NCI-H2107 (cell line): ENCODE data around the gene ETNPPL.

Source experiments
- DNase-seq: peaks from one replicate; lab custom pipeline; 2025; lab: John Stamatoyannopoulos, UW

The ETNPPL gene

DNA sequence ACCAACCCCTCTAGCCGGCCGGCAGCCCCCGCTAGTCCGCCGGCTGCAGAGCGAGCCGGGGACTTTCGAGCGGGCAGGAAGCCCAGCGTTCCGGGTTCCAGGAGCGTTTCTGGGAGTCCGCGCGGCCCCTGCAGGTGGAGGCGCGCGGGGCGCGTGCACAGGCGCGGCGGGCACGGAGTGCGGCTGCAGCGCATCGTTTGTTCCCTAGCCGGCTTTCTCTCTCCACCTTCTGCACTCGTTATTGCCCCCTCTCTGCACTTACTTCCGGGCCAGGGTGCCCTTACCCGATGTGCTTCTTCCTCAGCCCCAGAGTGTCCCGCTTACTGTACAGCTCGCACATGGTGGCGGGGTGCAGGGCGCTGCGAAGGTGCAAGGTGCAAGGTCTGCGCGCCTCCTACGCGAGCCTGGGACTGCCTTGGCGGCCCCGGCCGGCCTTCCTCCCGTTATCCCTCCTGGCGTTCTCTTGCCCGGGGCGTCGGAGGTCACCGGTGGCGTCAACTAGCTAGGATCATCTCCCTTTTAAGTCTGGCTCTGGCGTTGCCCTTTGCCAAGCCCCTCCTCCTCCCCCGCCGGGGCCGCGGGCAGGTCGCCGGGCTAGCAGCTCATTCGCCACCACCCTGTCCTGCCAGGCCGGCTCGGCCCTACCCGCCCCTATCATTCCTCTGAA lies at the start of gene ETNPPL:
Gene ETNPPL, minus strand, starts transcription at position 495 of the 667 bp plus-strand sequence. Its CDS starts 155 bp downstream, at position 340.
- no peak for DNase-seq

DNA sequence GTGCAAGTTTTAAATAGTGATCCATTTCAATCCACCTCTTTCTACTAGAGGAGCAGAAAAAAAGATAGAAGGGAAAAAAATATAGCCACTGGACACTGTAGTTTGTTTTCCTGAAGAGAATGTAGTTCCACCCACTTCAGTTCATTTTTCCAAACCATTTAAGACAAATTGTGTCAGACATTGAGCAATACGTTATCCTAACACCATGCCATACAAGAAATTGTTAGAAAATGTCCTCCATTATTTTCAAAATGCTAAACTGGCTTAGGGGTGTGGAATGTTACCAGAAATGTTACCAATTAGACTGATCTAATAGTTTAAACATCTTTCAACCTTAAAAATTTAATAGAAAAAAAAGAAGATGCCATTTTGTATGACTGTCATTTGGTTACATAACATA lies 48.6 kb upstream of the ETNPPL start:
- DNase-seq = no peak

DNA sequence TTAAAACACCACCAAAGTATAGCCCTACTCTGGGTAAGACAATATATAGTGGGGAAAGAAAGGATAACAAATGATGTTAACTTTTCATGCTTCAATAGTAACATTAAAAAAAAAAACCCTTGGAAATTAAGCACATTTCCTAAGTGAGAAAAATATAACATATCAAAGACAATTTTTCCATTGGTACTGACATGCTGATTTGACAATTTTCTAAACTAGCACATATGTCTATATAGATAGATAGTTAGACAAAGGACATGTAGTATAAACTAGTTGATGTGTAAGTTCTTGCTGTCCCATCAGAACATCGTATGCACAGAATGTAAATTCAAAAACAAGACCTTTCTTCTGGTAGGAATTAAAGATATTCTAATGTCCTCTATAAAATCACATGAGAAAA lies 47.2 kb upstream of the ETNPPL start:
- no peak for DNase-seq

DNA sequence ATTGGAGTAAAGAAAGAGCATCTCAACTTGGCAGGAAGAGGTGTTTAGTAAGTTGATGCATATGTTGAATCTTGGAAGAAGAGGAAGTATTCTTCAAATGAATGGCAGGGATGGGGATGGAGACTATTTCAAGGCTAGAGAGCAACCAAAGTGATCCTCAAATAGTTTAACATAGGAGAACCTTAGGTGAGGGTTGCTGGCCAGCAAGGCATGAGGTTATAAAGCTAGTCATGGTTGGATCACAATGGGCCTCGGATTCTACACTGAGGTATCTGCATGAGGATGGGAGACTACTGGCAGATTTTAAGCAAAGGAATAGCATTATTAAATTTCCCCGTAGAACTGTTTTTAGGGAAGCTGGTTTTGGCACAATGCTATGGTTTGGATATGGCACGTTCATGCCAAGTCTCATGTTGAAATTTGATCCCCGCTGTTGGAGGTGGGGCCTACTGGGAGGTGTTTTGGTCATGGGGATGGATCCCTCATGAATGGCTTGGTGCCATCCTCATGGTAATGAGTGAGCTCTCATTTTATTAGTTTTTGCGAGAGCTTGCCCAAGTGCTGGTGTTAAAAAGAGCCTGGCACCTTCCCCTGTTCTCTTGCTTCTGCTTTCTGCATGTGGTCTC lies 41.9 kb upstream of the ETNPPL start:
- DNase-seq = no peak

DNA sequence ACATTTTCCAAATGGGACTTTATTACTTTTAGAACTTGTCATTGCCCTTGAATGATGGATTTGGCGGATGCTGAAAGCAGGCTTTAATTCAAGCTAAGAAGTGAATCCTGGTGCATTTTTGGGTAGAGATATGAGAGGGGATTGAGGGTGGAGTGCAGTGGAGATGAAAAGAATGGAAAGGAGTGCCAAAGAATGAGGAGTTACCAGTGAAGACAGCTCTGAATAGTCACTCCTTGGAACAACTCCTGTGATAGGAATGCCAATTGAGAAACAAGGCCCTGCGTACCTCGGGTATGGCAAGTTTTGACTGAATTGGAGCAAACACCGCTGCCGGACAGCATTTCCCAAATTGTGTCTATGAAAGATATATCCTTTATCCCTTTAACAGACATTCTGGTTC lies 36.5 kb upstream of the ETNPPL start:
- no peak for DNase-seq

DNA sequence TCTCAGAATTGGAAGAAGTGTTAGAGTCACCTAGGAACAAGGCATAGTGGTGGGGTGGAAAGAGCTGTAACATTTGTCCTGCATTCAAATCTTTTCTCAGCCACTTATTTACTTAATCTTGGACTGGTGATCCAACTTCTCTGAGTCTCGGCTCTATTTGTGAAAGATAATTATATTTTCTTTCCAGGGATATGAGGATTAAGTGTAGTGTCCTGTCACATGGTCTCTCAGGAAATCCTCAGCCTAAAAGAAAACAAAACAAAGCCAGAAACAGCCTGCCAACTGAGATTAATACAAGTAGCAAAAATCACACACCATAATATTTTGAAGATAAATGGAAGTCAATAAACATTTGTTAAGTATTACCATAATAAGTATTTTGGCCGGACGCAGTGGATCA lies 33.3 kb upstream of the ETNPPL start:
- DNase-seq = no peak

DNA sequence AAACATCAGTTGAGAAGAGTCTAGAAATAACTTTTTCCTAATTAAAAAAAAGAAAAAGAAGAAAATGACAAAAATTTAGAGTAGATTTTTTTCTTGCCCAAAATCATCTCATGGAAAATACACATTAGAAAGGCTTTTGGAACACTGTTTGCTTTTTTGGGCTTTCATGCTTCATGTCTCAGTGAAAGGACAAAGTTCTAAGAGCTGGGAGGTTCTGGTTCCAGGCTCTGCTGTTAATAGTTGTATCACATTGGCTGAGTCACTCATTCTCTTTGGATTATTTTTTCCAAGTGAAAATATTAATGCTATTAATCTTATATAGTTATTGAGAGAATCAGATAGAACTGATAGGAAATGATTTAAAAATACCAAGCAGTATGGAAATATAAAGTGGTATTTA lies 32.9 kb upstream of the ETNPPL start:
- no peak for DNase-seq

DNA sequence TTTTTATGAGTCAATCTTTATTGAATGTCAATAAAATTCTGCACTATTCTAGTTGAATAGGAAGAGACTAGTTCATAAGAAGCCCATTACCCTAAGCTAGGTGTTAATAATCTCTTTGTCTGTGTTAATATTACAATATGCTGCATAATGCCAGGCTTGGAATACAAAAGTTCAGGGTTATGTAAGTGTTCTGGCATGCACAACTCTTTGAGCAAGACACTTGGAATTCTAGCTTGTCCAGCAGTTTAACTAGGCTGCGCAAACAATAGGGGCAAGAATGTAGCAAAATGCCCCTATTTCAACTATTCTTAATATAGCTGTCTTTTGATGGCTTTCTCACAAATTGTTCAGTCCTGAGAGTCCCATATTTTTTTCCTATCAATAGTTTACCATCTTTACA lies 31.3 kb upstream of the ETNPPL start:
- no peak for DNase-seq

DNA sequence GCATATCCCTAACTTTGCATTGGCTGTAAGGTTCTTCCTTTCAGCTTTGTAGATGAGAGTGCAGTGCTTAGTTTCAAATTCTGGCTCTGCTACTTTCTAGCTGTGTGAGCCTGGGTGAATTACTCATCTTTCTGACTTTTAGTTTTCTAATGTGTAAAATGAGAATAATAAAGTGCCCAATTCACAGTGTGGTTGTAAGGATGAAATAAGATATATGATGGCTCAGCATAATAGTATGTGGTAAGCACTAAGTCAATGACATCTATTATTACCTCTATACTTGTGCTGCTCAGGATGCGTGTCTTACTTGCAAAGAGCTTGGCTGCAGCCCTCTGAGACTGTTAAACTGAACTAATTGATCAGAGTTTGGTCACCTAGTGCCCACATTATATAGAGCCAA lies 30.6 kb upstream of the ETNPPL start:
- DNase-seq = no peak

DNA sequence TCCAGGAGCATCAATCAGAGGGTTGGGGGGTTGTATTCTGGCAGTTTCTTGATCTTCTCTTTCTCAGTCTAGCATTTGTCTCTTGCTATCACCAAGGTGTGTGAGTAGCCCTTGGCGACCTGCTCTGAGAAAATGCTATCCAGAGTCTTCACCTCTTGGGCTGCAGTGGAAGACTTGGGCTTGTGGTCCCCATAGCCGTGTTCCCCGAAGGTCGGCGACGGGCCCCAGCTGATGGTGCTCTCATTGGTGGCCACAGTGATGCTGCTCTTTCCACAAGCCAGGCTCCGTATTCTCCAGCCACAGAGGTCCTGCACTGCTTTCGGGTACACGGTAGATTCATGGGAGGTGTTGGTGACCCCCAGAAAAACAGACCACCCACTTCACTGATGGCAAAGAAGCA lies 25.9 kb upstream of the ETNPPL start:
- DNase-seq = no peak

DNA sequence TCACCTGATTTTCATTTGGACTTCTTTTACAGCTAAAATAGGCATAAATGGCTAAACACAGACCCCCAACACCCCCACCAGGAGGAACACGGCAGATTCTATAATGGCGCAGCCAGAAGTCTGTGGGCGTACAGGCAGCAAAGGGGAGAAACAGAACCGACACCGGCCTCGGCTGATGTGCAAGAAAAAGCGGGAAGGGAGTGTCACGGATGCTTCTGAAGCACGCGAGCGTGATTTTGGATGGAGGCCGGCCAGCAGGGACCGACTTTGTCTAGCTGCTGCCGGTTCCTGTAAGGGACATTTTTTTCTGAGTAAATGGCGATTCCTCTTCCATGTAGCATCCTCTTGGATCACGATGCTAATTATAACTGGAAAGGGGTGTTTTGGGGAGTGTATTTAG lies 24.9 kb upstream of the ETNPPL start:
- no peak for DNase-seq

DNA sequence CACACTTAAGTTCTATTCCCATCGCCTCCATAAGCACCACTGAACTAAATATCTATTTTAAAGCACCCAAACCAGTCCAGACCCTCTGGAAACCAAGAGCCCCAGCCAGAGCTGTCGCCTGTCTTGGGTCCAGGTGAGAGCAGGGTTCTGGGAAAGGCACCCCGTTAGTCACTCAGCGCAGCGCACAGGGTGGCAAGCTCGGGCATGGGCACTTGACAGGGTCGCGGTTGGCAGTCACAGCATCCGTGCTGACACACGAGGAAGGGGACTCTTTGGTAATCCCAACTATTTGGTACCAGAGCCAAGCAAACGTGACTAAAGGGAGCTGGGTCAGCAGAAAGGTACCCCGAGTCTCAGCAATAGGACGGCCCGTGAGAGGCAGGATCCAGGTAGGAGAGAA lies 24.3 kb upstream of the ETNPPL start:
- DNase-seq = no peak

DNA sequence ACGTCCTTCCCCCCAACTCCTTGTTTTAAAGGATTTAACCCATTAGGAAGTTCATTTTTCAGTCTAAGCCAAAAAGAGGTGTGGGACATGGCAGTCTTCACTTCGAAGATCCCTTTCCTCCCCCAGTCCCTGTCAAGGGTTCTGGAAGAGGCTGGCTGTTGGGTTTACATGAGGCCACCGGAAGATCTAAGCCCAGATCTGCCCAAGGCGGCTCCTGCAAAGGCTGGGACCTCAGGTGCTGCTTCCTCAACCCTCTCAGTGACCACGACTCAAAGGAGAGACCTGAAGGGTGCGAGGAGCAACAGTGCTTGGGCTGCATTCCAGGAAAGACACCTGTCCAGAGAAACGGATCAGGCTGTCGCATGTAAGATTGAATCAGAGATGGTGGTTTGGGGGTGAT lies 23.5 kb upstream of the ETNPPL start:
- no peak for DNase-seq

DNA sequence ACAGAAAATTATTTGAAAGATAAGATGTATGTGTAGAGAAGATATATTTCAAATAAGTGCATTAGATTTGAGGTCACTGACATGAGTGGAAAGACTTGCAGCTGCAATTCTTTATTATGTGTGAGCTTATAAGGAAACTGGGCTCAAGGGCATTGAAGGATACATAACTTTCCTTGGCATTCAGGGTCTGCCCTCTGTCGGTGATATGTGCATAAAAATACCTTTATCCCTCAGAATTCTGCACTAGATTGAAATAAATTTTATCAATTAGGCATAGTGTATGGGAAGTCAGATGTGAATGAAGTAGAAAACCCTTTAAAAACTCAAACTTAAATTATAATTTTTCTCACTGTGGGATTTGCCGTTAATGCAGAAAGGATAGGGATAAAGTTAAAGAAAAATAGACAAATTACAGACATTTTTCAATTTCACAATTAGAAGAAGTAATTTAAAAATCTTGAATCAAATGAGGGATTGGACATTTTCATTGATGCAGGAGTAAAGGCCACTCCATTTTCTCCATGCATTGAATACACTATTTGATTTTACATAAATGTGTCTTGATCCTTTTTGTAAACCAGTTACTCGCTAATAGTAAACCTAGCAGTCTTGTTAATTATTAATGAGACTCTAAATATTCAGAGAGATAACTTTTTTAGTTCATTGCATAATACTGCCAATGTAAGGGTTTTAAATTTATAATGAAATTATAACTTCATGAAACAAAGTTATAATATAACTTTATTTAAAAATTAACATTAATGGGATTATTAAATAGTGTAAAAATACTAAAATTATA lies 21.0 kb upstream of the ETNPPL start:
- no peak for DNase-seq

DNA sequence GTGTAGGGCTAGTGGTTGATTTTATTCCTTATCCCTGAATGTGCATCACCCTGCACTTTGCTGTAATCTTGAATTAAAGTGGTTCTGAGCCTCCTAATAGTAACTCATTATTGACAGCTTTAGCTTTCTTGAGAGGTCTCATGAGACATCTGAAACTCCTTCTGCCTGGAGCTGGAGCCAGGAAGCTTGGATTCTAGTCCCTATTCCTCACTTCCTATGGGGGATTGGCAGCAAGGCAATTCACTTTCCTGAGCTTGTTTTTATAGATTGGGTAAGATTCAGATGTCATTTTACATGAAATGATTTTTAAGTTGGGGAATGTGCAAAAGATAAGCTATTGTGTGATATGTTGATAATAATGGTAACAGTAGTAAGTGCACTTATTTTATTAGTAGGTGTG lies 17.1 kb upstream of the ETNPPL start:
- no peak for DNase-seq

DNA sequence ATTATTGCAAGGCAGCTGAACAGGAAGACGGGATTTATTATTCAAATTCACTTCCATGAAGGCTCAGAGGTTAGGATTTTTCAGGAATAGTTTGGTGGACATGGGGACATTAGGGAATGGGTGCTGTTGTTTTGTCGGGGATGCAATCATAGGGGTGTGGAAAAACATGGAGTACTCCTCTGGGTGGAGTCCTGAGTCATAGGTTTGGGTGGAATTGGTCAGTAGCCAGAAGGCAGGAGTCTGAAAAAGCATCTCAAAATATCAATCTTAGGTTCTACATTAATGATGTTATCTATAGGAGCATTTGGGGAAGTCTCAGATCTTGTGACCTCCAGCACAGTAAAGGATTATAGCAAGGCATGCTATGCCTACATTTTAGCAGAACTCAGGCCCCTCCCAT lies 14.5 kb upstream of the ETNPPL start:
- DNase-seq = no peak

DNA sequence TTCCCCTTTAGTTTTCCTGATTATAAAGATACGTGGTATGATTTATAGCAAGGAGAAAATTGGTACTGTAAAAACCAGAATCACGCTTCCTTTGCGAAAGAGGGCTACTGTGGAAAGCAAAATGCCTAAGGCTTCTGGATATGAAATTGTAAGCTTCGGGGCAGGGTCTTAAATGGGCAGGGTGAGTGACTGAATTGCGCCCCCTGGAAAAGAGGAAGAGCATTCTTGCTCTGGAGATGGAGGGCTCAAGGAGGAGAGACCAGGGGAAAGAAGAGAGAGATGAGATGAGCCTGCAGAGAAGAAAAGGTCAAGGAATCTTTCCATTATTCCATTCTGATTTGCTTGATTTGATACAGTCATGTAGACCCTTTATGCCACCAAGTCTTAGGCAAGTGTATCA lies 13.1 kb upstream of the ETNPPL start:
- DNase-seq = no peak

DNA sequence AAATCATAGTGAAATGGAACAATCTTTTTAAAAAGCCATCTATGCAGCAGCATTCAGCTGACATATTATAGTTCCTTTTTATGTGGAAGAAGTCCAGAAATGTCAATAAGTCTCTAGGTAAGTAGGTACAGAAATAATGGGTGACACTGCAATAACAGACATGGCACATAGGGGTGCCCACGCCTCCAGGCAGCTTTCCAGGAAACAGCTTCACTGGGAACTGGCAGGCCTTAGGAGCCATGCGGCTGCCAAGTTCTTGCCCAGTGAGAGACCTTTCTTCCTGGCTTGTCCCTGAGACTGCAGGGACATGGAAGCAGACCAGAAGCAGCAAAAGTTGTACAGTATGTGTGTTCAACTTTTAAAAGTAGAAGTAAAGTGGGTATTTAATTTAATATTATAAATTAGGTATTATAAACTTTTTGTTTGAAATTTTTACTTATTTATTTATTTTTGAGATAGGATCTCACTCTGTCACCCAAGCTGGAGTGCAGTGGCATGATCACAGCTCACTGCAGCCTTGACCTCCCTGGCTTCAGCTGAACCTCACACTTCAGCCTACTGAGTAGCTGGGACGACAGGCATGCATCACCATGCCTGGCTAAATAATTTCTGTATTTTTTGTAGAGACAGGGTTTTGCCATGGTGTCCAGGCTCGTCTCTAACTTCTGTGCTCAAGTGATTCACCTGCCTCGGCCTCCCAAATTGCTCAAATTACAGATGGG lies 12.1 kb upstream of the ETNPPL start:
- no peak for DNase-seq

DNA sequence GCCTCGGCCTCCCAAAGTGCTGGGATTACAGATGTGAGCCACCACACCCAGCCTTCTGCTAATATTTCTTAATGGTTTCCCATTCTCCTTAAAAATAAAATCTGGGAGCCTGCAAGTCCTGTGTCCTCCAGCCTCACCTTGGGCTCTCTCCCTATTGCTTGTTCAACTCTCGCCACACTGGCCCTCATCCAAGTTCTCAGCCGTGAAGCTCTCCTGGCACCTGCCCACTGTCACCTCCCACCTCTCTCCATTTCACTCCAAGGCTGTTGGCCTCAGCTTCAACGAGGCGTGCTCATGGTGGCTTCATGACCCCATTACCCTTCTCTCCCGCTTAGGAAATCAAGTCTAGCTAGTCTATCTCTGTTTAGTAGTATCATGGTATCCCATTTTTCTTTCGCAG lies 9.5 kb upstream of the ETNPPL start:
- DNase-seq = no peak

DNA sequence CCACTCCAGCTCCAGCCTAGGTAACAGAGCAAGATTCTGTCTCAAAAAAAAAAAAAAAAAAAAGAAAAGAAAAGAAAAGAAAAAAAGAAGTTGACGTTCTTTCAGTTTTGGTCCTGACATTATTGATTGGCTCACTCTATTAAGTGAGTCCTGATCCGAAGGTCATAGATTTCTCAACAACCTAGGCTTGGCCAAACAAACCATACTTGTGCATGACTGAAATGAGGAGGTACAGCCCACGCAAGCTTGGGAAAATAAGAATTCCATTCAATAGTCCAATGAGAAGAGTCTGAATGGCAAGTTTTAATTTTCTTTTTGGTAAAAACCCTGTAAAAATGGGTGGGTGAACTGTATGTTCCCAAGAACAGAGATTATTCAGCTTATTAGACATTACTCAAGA lies 3.2 kb upstream of the ETNPPL start:
- no peak for DNase-seq

DNA sequence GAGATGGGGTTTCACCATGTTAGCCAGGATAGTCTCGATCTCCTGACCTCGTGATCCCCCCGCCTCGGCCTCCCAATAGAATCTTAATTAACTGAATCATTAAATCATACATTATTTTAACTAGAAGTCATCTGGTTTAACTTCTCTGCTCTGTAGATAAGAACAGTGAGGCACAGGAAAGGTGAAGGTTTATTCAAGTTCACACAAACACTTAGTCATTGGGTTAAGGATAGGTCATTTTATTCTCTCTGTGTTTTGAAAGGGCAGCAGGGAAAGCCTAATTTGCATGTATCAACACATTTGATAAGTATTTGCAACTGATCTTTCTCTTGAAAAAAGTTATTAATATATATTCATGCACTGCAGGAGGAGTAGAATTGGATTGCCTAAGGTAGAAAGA lies 1.1 kb upstream of the ETNPPL start:
- DNase-seq = no peak

DNA sequence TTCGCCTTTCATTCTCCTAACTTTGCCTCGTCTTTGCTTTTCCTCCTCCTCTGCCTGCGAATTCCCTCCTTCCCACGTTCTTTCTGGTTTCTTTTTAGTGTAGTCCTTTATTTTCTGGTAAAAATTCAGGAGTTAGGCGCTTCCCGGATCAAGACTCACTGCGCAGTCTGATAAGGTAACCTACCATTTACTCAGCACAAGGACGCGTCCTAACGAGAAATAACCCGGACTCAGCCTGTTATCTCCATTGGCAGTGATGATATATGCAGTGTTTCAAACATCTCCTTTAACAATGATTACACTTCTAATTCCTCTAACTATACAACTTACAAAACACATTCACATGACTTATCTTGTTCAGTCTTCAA lies 357 bp upstream of the ETNPPL start:
- DNase-seq = no peak

DNA sequence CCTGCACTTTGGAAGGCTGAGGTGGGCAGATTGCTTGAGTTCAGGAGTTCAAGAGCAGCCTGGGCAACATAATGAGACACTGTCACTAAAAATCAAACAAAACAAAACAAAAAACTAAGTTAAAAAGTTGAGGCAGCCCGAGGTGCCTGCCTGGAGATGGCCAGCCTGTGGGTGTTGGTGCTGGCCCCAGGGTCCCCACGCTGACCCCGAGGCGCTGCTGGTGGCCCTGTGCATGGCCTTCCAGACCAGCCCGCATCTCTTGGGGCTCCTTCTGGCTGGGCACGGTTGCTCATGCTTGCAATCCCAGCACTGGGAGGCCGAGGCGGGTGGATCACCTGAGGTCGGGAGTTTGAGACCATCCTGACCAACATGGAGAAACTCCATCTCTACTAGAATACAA lies 4.4 kb downstream of the ETNPPL start:
- DNase-seq = no peak
